Esophagus muscularis mucosa (tissue), 4 donors: Measurements from ENCODE around the gene FAM114A1. TPM values are rescaled to one million over a fixed set of nuclear protein-coding genes. Genes with fewer than 3 reads are reported as not detected.

Experiments
- DNase-seq: peaks from one replicate; pipeline ENCODE4 v3.0.0-alpha.2; 2017; ENCODE audit errors: extremely low spot score
- H3K27ac ChIP-seq, 4 donors: fragments of 200-600 bp; sonication (generic); replicated peaks in 1 of 4; 1 replicate in 3 of 4; 2 replicates in 1 of 4; pipeline ENCODE4 v1.5.1; 2016 to 2019; ENCODE audit warnings: mild to moderate bottlenecking in 1 of 4
- H3K27me3 ChIP-seq, 4 donors: fragments of 200-600 bp; sonication (generic); one replicate each; pipeline versions ENCODE4 v1.5.1 to v1.6.0; 2016 to 2019
- H3K36me3 ChIP-seq, 4 donors: fragments of 200-600 bp; sonication (generic); one replicate each; pipeline ENCODE4 v1.5.1; 2016 to 2019
- H3K4me1 ChIP-seq, 4 donors: fragments of 200-600 bp; sonication (generic); one replicate each; pipeline ENCODE4 v1.5.1; 2016 to 2019
- H3K4me3 ChIP-seq, 4 donors: fragments of 200-600 bp; sonication (generic); 1 replicate in 2 of 4; 2 replicates in 2 of 4; pipeline ENCODE4 v1.5.1; 2016 to 2019; ENCODE audit warnings: mild to moderate bottlenecking in 4 of 4, moderate library complexity in 1 of 4
- H3K9me3 ChIP-seq, 4 donors: fragments of 200-600 bp; sonication (generic); 1 replicate in 3 of 4; 2 replicates in 1 of 4; pipeline ENCODE4 v1.5.1; 2016 to 2019
- CTCF ChIP-seq, 3 experiments: fragments of 200-600 bp in 2 of 3; fragments of 450-650 bp in 1 of 3; sonication (generic) in 2 of 3; IDR thresholded peaks; one replicate each; pipeline ENCODE4 v1.5.1; 2017 to 2019; ENCODE audit warnings: antibody characterized with exemption in 3 of 3, mild to moderate bottlenecking in 2 of 3, moderate library complexity in 1 of 3
- EP300 ChIP-seq: sonication (generic); formaldehyde crosslinking; IDR thresholded peaks from one replicate; pipeline ENCODE4 v1.6.1; 2017; ENCODE audit warnings: antibody characterized with exemption
- POLR2A ChIP-seq: fragments of 450-650 bp; IDR thresholded peaks from one replicate; pipeline ENCODE4 v1.6.1; 2017; ENCODE audit warnings: antibody characterized with exemption, moderate library complexity, mild to moderate bottlenecking, low read depth
- POLR2AphosphoS5 ChIP-seq, 2 donors: sonication (generic); formaldehyde crosslinking; IDR thresholded peaks; one replicate each; pipeline ENCODE4 v1.6.1; 2017; ENCODE audit warnings: antibody characterized with exemption in 2 of 2
- WGBS: methylation state at CpG from one replicate; pipeline ENCODE4 v1.1.5; 2018; 5-methylcytosine and 5-hydroxymethylcytosine counted together
- intact Hi-C: fragments of 100-400 bp; cut with DNase I; formaldehyde crosslinking; loops from one replicate; pipeline ENCODE4 v1.15.1; 2023
- total RNA-seq, 4 donors: library from RNA; depleted of rRNA; stranded (reverse); fragments of >200 nt; gene quantifications; one replicate each; pipeline versions ENCODE4 v1.1.0 to v1.2.1, GENCODE V29; 2016

Gene FAM114A1
- total RNA-seq, 4 donors from 2014 or later: 88.6 to 145 (median 110) TPM

DNA sequence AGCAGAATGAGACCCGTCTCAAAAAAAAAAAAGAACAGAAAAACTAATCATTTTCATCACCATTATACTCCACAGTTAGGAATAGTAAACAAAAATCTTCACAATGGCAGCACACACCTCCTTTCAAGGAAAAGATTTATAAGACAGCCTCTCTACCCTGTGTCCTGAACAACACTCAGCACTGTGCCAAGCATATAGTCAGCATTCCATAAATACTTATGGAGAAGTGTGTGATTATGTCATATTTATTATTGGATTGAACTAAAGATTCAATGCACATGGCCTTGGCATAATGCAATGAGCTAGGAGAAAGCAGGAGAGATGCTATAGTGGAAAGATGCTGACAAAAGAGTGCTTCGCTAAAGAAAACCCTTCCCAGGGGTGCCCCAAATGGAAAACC, 52.6 kb downstream of the FAM114A1 start:
- no peak overlapping the region for H3K27ac ChIP-seq
- H3K27me3 ChIP-seq: no peaks in the 10 kb centered on the region
- H3K36me3 ChIP-seq: peaks cover 21 to 84% (median 63%) of the 10 kb centered on the region in 4 donors
- no peak for DNase-seq
- H3K9me3 ChIP-seq: no peaks in the 10 kb centered on the region
- TF ChIP-seq POLR2AphosphoS5 (IDR thresholded peaks at IDR 0.05) (no peak), CTCF (IDR thresholded peaks at IDR 0.05) (no peak), EP300 (no peak), POLR2A (no peak)
- peaks cover 0 to 29% (median 24%) of the 10 kb centered on the region in 4 donors for H3K4me1 ChIP-seq
- 88% methylated on average over 2 of the region's 2 CpGs for WGBS
- intact Hi-C loops: no loop called here
- no peak overlapping the region for H3K4me3 ChIP-seq

- no peaks in the 10 kb centered on the region for H3K27me3 ChIP-seq
- no peaks in the 10 kb centered on the region for H3K9me3 ChIP-seq
- no peak overlapping the region for H3K4me3 ChIP-seq
- H3K36me3 ChIP-seq: peaks cover 18 to 79% (median 58%) of the 10 kb centered on the region in 4 donors
- intact Hi-C loops: no loop called here
- H3K27ac ChIP-seq: no peak overlapping the region
- TF ChIP-seq POLR2AphosphoS5 (IDR thresholded peaks at IDR 0.05) (no peak), POLR2A (no peak), CTCF (IDR thresholded peaks at IDR 0.05) (no peak), EP300 (no peak)
- no peak for DNase-seq
- peaks cover 0 to 31% (median 25%) of the 10 kb centered on the region in 4 donors for H3K4me1 ChIP-seq
- WGBS: 86% methylated on average over 6 of the region's 6 CpGs
Measured at GRCh38 chr4:38920677-38921076, 53.1 kb downstream of the FAM114A1 start.

DNA sequence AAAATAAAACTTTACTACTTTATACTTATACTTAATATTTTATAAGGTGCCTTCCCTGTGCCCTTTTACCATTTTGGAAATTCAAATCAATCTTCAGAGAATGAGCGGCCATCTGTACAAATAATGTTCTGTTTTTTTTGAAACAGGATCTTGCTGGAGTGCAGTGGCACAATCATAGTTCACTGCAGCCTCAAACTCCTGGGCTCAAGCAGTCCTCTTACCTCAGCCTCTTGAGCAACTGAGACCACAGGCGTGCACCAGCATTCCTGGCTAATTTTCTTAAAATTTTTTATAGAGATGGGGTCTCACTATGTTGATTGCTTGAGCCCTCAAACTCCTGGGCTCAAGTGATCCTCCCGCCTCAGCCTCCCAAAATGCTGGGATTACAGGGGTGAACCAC, 53.5 kb downstream of the FAM114A1 start:
- WGBS: 93% methylated on average over 3 of the region's 3 CpGs
- Histone ChIP-seq H3K4me3 (no peak overlapping the region), H3K9me3 (no peaks in the 10 kb centered on the region), H3K27me3 (no peaks in the 10 kb centered on the region), H3K4me1 (peaks cover 0 to 35% (median 30%) of the 10 kb centered on the region in 4 donors), H3K36me3 (peaks cover 15 to 79% (median 56%) of the 10 kb centered on the region in 4 donors), H3K27ac (no peak overlapping the region)
- TF ChIP-seq POLR2AphosphoS5 (IDR thresholded peaks at IDR 0.05): no peak
- no peak for TF ChIP-seq CTCF (IDR thresholded peaks at IDR 0.05)
- TF ChIP-seq EP300: no peak
- no peak for TF ChIP-seq POLR2A
- DNase-seq: no peak
- intact Hi-C loops: no loop called here

- WGBS: 75% methylated on average over 2 of the region's 2 CpGs
- no peak for DNase-seq
- H3K36me3 ChIP-seq: peaks cover 14 to 79% (median 51%) of the 10 kb centered on the region in 4 donors
- intact Hi-C loops: no loop called here
- H3K4me3 ChIP-seq: no peak overlapping the region
- peaks cover 0 to 54% (median 43%) of the 10 kb centered on the region in 4 donors for H3K4me1 ChIP-seq
- H3K9me3 ChIP-seq: no peaks in the 10 kb centered on the region
- peak overlapping the region; percentile 32 to 52 (median 46) for H3K27ac ChIP-seq
- H3K27me3 ChIP-seq: no peaks in the 10 kb centered on the region
- no peak for TF ChIP-seq CTCF (IDR thresholded peaks at IDR 0.05)
- TF ChIP-seq POLR2A: no peak
- TF ChIP-seq POLR2AphosphoS5 (IDR thresholded peaks at IDR 0.05): no peak
- no peak for TF ChIP-seq EP300
Measured at GRCh38 chr4:38923746-38924145, 56.1 kb downstream of the FAM114A1 start.

- TF ChIP-seq POLR2AphosphoS5 (IDR thresholded peaks at IDR 0.05) (no peak), EP300 (no peak), CTCF (IDR thresholded peaks at IDR 0.05) (no peak), POLR2A (no peak)
- intact Hi-C loops: no loop called here
- H3K4me1 ChIP-seq: peaks cover 0 to 54% (median 48%) of the 10 kb centered on the region in 4 donors
- no peaks in the 10 kb centered on the region for H3K27me3 ChIP-seq
- no peak overlapping the region for H3K4me3 ChIP-seq
- peaks cover 19 to 79% (median 50%) of the 10 kb centered on the region in 4 donors for H3K36me3 ChIP-seq
- H3K9me3 ChIP-seq: no peaks in the 10 kb centered on the region
- DNase-seq: no peak
- H3K27ac ChIP-seq: peak overlapping the region; percentile 32 to 58 (median 48)
- 63% methylated on average over 5 of the region's 5 CpGs for WGBS
Measured at GRCh38 chr4:38924353-38924752, 56.7 kb downstream of the FAM114A1 start.
